HepG2 (cell line): ENCODE measurements around the gene COX7B. TPM values are rescaled to one million over a fixed set of nuclear protein-coding genes. Genes with fewer than 3 reads are reported as not detected.
"Not testable (repeated sequence)": the region's sequence is repeated elsewhere in the genome, so short reads cannot be mapped to it uniquely, and the experiment has no call there.

Experiments used
- ATAC-seq: fragments of 200-7000 bp; cut with Tn5 transposase; 3 replicates; pipeline ENCODE4 v1.9.1; 2020; ENCODE audit warnings: mild to moderate bottlenecking, moderate library complexity
- BruUV-seq: library from RNA; stranded (reverse); fragments of 400-500 nt; replicated peaks from 2 replicates; lab custom pipeline; 2021; lab: Mats Ljungman, UMichigan
- CTCF ChIA-PET: fragments of 300-600 bp; formaldehyde crosslinking; extraction: SDS; loops from one replicate; lab custom pipeline; 2021; ENCODE audit warnings: low total read pairs, inconsistent platforms, low intra/inter-chr PET ratio; lab: Yijun Ruan, JAX
- POLR2A ChIA-PET: fragments of 350-600 bp; sonication (Branson Sonifier 250); formaldehyde crosslinking; loops from one replicate; lab custom pipeline; 2020; ENCODE audit warnings: antibody characterized with exemption, inconsistent platforms; lab: Yijun Ruan, JAX
- DNase-seq: peaks from one replicate; pipeline ENCODE4 v3.0.0-alpha.2; 2015; ENCODE audit warnings: low spot score
- FAIRE-seq: peaks from 3 replicates; lab custom pipeline; 2011; peaks lifted over from hg19 to GRCh38; lab: Jason Lieb, UNC
- H2AFZ ChIP-seq: one replicate; pipeline ENCODE4 v1.6.1; 2011; ENCODE audit warnings: low read length, inconsistent platforms
- H3K27ac ChIP-seq: fragments of 300-600 bp; 3 replicates; pipeline ENCODE4 v1.8.0; 2011; ENCODE audit warnings: mixed run types, mild to moderate bottlenecking, mixed read lengths, low read length, inconsistent platforms; ENCODE audit not compliant: insufficient read depth; ENCODE audit errors: extremely low read length
- H3K27me3 ChIP-seq, 2 experiments: fragments of 200-600 bp in 1 of 2; 2 replicates in 1 of 2; 3 replicates in 1 of 2; pipeline versions ENCODE4 v1.6.0 to v1.8.0; 2011; ENCODE audit warnings: low read length in 2 of 2, mild to moderate bottlenecking in 2 of 2, moderate library complexity in 2 of 2, inconsistent platforms in 1 of 2; ENCODE audit not compliant: insufficient read depth in 2 of 2, control insufficient read depth in 1 of 2
- H3K36me3 ChIP-seq, 2 experiments: fragments of 200-600 bp in 1 of 2; replicated peaks in 1 of 2; 2 replicates in 1 of 2; 3 replicates in 1 of 2; pipeline versions ENCODE4 v1.5.1 to v1.8.0; 2011; ENCODE audit warnings: low read length in 2 of 2, inconsistent platforms in 1 of 2; ENCODE audit not compliant: insufficient read depth in 2 of 2, control insufficient read depth in 1 of 2
- H3K4me1 ChIP-seq: 2 replicates; pipeline ENCODE4 v1.5.1; 2012; ENCODE audit warnings: low read length, inconsistent platforms; ENCODE audit not compliant: insufficient read depth
- H3K4me2 ChIP-seq: 2 replicates; pipeline ENCODE4 v1.6.0; 2011; ENCODE audit warnings: low read depth, low read length, inconsistent platforms
- H3K4me3 ChIP-seq, 3 experiments: fragments of 200-600 bp in 1 of 3; sonication (generic), shearing (Covaris generic) in 1 of 3; replicated peaks in 1 of 3; 2 replicates each; pipeline ENCODE4 v1.5.1; 2011 to 2016; ENCODE audit warnings: low read length in 3 of 3, inconsistent platforms in 2 of 3, low read depth in 2 of 3, mild to moderate bottlenecking in 2 of 3, control low read depth in 1 of 3, mixed read lengths in 1 of 3; ENCODE audit not compliant: insufficient read depth in 1 of 3
- H3K79me2 ChIP-seq: one replicate; pipeline ENCODE4 v1.6.1; 2011; ENCODE audit warnings: low read length, inconsistent platforms; ENCODE audit not compliant: insufficient read depth
- H3K9ac ChIP-seq: 2 replicates; pipeline ENCODE4 v1.6.0; 2011; ENCODE audit warnings: mild to moderate bottlenecking, low read depth, low read length, inconsistent platforms; ENCODE audit not compliant: insufficient read depth
- H3K9me3 ChIP-seq: 2 replicates; pipeline ENCODE4 v1.5.1; 2012; ENCODE audit warnings: mild to moderate bottlenecking, low read length
- H4K20me1 ChIP-seq: 2 replicates; pipeline ENCODE4 v1.6.0; 2011; ENCODE audit warnings: inconsistent platforms, mild to moderate bottlenecking, low read length, moderate library complexity; ENCODE audit not compliant: insufficient read depth
- GMEB1 ChIP-seq: sonication (generic); formaldehyde crosslinking; IDR thresholded peaks from 2 replicates; pipeline ENCODE4 v1.5.1; 2020; ENCODE audit warnings: missing genetic modification reagents, mild to moderate bottlenecking, borderline replicate concordance
- NCOR1 ChIP-seq: fragments of 200-600 bp; sonication (generic); IDR thresholded peaks from 2 replicates; pipeline ENCODE4 v1.7.0; 2017; ENCODE audit warnings: antibody characterized with exemption, low read length, borderline replicate concordance
- RFX1 ChIP-seq: fragments of 450-650 bp; IDR thresholded peaks from 2 replicates; pipeline ENCODE4 v1.6.1; 2017
- ZNF629 ChIP-seq: sonication (generic); formaldehyde crosslinking; conservative IDR thresholded peaks from 2 replicates; pipeline ENCODE4 v1.5.0; 2020; ENCODE audit warnings: missing genetic modification reagents
- WGBS: methylation state at CpG from one replicate; pipeline ENCODE4 v1.1.6; 2017; ENCODE audit warnings: low lambda C conversion rate; 5-methylcytosine and 5-hydroxymethylcytosine counted together
- in situ Hi-C: cut with HindIII; loops from 2 replicates; pipeline ENCODE4 v1.10.0; 2017; ENCODE audit warnings: low pct_unique_long_range_greater_than_20kb; ENCODE audit not compliant: extremely low pct_ligation_motif_present
- intact Hi-C: fragments of 100-400 bp; cut with micrococcal nuclease; formaldehyde crosslinking; loops from one replicate; pipeline ENCODE4 v1.10.0; 2022; ENCODE audit not compliant: unreplicated experiment
- polyA plus RNA-seq, 8 experiments: library from polyadenylated mRNA; depleted of rRNA in 3 of 8; stranded (reverse) in 7 of 8; unstranded in 1 of 8; fragments of >200 nt; fragmentation: Illumina TruSeq in 4 of 8; extraction: Trizol in 4 of 8; gene quantifications; 2 replicates each; pipeline versions ENCODE4 v1.2.1 to v1.2.3, GENCODE V29; 2011 to 2016; ENCODE audit warnings: low read depth in 4 of 8, missing spikeins in 1 of 8, mixed read lengths in 1 of 8; ENCODE audit not compliant: insufficient read depth in 1 of 8
- total RNA-seq, 5 experiments: library from RNA; depleted of rRNA; stranded (reverse); fragments of >200 nt; fragmentation: Illumina TruSeq; extraction: Trizol; gene quantifications; 2 replicates each; pipeline ENCODE4 v1.2.3, GENCODE V29; 2016; ENCODE audit warnings: low read depth in 1 of 5
- TF ChIP-seq, protein P1 (sequence below): IDR thresholded peaks from 2 replicates; pipeline ENCODE4 v1.6.1; 2016; ENCODE audit warnings: low read depth
- TF ChIP-seq, protein P2 (sequence below): sonication (generic); formaldehyde crosslinking; IDR thresholded peaks from 2 replicates; pipeline ENCODE4 v1.4.0; 2020; ENCODE audit warnings: mild to moderate bottlenecking, missing genetic modification reagents
- TF ChIP-seq, protein P3 (sequence below): sonication (generic); formaldehyde crosslinking; IDR thresholded peaks from 2 replicates; pipeline ENCODE4 v1.4.0; 2020; ENCODE audit warnings: low read depth, mild to moderate bottlenecking, missing genetic modification reagents

The COX7B gene
- total and polyA plus RNA-seq, 2 of the 13 experiments (the other 11 are each of a cell fraction or from before 2014, with no cell fraction given): 375 to 635 TPM

DNA sequence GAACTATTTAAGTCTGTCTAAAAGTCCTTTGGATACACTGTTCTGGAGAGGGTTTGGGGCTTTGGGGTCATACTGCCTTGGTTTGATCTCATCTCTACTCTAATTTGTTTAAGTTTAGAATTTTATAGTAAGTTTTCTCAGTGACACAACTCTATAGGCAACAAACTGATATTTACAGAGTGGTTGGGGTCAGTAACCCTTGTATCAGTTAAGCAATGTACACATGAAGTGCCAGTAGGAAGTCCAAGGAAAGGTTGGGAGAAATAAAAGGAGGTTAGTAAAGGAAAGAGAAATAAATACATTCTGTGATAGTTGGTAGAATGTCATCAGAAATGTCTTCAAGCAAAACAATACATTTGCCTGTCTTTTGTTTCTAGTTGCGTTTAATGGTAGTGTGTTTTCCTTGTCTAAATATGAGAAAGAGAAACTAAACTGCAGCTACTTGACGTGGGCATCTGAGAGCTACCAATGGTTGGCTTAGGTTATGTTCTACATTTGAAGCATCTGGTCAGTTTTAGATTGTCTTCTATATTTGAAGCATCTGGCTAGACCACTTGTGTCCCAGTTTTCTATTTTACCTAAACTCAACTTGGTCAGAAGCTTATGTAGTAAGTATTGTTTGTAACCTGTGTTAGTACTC, 18.1 kb downstream of the COX7B start (continued):
- TF ChIP-seq, protein P1, sequence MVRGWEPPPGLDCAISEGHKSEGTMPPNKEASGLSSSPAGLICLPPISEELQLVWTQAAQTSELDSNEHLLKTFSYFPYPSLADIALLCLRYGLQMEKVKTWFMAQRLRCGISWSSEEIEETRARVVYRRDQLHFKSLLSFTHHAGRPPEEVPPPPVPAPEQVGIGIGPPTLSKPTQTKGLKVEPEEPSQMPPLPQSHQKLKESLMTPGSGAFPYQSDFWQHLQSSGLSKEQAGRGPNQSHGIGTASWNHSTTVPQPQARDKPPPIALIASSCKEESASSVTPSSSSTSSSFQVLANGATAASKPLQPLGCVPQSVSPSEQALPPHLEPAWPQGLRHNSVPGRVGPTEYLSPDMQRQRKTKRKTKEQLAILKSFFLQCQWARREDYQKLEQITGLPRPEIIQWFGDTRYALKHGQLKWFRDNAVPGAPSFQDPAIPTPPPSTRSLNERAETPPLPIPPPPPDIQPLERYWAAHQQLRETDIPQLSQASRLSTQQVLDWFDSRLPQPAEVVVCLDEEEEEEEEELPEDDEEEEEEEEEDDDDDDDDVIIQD (CRISPR knock-in tag): no peak
- TF ChIP-seq ZNF629 (CRISPR knock-in tag): no peak
- TF ChIP-seq NCOR1: no peak
- TF ChIP-seq GMEB1: no peak

DNA sequence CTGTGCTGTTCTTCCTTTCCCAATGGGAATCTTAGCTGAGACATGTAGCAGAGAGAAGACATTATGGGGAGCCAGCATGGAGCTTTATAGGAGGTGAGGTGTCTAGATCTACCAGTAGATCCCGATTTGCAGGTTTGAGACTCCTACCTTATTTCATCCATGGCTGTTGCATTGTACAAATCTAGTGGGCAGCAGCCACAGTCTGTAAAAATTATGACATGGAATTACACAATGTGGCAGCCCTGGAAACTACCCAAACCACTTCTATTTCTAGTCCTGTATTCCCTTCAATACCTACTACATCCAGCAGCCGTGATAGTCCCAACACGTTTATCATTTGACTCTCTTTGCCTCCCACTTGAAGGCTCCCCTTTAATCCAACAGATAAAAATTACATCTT, 19.3 kb downstream of the COX7B start:
- Histone ChIP-seq H3K9ac (no peak overlapping the region), H2AFZ (no peak overlapping the region), H3K79me2 (no peaks in the 10 kb centered on the region), H3K4me3 (no peak overlapping the region), H4K20me1 (no peaks in the 10 kb centered on the region), H3K36me3 (no peaks in the 10 kb centered on the region), H3K4me1 (peaks cover 15% of the 10 kb centered on the region), H3K27me3 (no peaks in the 10 kb centered on the region), H3K9me3 (no peaks in the 10 kb centered on the region), H3K27ac (no peak overlapping the region), H3K4me2 (no peak overlapping the region)
- WGBS: 88% methylated on average over 2 of the region's 3 CpGs
- POLR2A ChIA-PET: no interaction called here
- FAIRE-seq (no peak), ATAC-seq (no peak), DNase-seq (no peak)
- CTCF ChIA-PET: no interaction called here
- TF ChIP-seq, protein P2, sequence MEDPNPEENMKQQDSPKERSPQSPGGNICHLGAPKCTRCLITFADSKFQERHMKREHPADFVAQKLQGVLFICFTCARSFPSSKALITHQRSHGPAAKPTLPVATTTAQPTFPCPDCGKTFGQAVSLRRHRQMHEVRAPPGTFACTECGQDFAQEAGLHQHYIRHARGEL (CRISPR knock-in tag): no peak
- TF ChIP-seq, protein P3, sequence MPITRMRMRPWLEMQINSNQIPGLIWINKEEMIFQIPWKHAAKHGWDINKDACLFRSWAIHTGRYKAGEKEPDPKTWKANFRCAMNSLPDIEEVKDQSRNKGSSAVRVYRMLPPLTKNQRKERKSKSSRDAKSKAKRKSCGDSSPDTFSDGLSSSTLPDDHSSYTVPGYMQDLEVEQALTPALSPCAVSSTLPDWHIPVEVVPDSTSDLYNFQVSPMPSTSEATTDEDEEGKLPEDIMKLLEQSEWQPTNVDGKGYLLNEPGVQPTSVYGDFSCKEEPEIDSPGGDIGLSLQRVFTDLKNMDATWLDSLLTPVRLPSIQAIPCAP (CRISPR knock-in tag): no peak
- TF ChIP-seq RFX1: no peak
- intact Hi-C loops: no loop called here
- in situ Hi-C loops: loop anchor here (25.0 kb wide), 1 partner anchor 194 kb away; the partner anchor contains the start of gene PGK1
- BruUV-seq: no TSS peak

DNA sequence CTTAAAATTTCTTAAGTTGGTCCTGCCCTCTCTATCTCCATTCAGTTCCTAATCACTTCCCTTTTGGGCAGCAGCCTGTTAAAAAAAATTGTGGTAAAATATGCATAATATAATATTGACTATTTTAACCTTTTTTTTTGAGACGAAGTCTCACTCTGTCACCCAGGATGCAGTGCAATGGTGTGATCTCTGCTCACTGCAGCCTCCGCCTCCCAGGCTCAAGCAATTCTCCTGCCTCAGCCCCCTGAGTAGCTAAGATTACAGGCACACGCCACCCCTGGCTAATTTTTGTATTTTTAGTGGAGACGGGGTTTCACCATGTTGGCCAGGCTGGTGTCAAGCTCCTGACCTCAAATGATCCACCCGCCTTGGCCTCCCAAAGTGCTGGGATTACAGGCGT, 20.1 kb downstream of the COX7B start:
- in situ Hi-C loops: loop anchor here (25.0 kb wide), 1 partner anchor 193 kb away; the partner anchor contains the start of gene PGK1

More for the DNA sequence above, 20.1 kb downstream of the COX7B start:
- H3K4me2 ChIP-seq, H3K4me3 ChIP-seq, DNase-seq, H3K36me3 ChIP-seq, BruUV-seq, H2AFZ ChIP-seq, POLR2A ChIA-PET, H3K27me3 ChIP-seq, FAIRE-seq, H4K20me1 ChIP-seq, CTCF ChIA-PET, H3K9ac ChIP-seq, intact Hi-C loops, H3K27ac ChIP-seq, H3K79me2 ChIP-seq, H3K9me3 ChIP-seq, ATAC-seq: not testable (repeated sequence)
- 96% methylated on average over 6 of the region's 6 CpGs for WGBS
- peaks cover 15% of the 10 kb centered on the region for H3K4me1 ChIP-seq
